HG03108 (cell line): ENCODE results near the gene CPLX4.
"Not testable (repeated sequence)": the region's sequence is repeated elsewhere in the genome, so short reads cannot be mapped to it uniquely, and the experiment has no call there.

Source experiments
- ATAC-seq: cut with Tn5 transposase; IDR thresholded peaks from one replicate; pipeline ENCODE4 v1.9.1; 2021; ENCODE audit warnings: moderate library complexity; ENCODE audit not compliant: unreplicated experiment

CPLX4 gene

DNA sequence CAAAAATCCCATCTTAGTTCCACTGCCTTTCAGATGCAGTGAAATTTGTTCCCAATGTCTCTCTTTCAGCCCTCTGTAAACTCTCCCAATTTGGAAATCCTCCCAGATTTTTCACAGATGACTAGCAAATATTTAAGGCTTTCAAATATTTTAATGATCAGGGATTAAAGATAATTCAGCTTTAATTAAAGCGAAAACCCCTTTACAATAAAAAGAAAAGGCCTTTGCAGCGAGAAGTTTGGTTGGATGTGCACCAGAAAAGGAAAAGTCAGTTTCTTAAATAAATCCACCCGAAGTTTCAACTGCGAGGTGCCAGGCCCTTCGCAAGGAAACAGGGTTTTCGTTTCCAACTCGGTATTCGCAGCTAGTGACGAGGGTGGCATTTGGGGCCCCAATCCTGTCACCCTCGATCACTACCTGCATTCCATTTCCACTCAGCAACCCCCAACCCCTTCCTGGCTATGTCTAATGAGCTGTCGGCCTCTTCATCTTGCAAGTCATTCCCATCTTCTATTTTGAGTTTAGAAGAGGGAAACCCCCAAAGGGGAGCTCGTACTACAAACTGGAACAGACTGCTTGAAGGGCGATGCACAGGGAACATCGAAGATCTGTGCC, 46.7 kb downstream of the CPLX4 start:
- ATAC-seq = no peak

DNA sequence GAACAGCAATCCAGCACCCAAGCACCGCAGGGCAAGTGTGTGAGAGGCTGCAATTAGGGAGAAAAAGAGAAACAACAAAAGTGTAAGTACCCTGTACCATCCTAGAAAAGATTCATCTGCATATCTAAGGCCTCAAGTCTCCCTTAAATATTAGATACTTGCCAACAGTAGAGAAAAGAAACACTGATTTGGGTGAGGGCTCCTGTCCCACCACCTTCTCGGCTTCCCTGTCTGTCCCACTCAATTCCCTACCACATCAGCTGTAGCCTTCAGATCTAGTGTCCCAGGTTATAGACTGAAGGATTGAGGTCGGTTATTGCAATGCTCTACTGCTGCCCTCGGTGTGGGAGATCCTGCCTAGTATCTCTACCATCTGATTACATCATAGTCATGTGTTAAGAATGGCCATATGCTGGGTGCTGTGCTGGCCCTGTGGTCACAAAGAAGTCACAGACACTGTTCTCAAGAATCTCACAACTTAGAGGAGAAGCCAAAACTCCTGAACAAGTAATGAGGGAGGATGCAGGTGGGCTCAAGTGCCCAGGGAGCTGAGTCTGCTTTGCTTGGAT, 47.7 kb downstream of the CPLX4 start:
- ATAC-seq = no peak

DNA sequence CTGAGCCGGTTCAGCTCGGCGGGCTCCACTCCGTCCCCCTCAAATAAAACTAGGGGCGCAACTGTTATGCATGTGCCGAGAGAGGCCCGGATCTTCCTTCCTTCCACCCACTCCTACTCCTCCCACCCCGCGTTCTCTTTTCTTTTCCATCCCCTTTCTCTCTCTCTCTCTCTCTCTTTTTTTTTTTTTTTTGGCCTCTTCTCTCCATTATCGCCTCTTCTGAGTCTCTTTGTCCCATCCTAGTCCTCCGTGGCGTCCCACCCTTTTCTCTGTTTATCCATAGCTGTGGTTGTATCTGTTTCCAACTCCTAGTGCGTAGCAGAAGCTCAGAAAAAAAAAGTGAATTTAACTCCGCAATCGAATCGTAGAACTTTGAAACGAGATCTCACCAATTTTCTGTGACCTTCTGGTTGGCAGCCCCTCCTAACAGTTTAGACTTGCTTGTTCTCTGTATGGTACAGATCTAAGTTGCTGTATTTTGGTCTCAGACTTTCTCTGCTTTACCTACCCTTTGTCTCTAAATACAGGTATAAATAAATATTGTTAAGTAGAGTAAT, 48.8 kb downstream of the CPLX4 start:
- no peak for ATAC-seq

DNA sequence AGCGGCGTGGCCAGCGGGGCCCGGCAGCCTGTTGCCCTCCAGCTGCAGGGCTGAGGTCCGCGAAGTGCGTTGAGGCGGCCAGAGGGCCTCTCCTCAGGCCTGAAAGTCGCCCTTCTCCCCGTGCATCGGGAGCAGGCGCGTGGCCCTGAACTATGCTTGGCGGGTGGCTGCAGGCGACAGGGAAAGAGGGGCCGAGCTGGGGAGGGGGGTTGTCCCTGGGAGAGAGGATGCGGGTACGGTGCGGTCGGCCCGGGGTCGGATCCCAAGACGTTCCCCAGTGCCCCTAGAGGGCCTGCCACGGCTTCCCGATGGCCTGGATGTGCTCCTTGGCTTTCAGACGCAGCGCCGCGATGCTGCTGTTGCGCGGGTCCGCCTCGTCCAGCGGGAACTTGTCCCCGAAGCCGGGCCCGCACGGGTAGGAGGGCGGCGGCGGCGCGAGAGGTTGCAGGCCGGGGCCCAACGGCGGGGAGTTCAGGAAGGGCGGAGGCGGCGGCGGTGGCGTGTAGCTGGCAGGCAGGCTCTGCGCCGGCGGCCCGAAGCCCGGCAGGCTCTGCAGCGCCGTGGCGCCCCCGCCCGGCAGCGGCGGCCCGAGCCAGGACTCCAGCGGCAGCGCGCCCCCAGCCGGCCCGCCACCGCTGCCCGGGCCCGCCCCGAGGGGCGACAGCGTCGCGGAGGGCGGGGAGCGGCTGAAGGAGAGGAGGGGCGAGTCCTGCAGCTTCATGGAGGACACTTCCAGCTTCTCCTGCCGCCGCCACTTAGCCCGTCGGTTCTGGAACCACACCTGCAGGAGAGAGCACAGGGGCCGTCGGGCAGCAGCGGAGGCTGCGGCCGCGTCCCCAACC, 49.5 kb downstream of the CPLX4 start:
- peak; percentile 44 for ATAC-seq

DNA sequence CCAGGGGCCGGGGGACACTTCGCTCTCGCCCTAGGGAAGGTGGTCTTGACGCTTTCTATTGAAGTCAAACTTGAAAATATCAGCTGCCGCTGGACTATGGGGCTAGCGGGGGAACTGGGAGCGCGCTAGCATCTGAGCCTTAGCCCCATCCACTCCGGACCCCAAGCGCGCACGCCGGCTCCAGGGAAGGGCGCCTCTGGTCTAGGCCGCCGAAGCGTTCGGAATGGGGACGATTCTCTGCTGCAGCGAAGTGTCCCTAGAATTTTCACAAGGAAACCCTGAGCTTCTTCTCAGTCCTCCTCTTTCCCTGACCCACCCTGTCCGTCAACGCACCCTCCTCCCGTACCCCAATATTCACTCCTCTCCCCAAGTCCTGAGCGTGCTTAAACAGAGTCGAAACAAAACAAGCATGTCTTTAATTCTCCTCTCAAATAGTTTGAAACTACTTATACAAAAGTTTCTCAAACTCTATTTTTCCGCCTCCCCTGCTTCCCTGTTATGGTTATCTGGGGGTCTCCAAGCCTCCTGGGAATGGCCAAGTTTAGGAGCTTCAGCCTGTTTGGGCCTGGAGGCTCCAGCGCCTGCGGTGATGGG, 50.2 kb downstream of the CPLX4 start:
- ATAC-seq = no peak

DNA sequence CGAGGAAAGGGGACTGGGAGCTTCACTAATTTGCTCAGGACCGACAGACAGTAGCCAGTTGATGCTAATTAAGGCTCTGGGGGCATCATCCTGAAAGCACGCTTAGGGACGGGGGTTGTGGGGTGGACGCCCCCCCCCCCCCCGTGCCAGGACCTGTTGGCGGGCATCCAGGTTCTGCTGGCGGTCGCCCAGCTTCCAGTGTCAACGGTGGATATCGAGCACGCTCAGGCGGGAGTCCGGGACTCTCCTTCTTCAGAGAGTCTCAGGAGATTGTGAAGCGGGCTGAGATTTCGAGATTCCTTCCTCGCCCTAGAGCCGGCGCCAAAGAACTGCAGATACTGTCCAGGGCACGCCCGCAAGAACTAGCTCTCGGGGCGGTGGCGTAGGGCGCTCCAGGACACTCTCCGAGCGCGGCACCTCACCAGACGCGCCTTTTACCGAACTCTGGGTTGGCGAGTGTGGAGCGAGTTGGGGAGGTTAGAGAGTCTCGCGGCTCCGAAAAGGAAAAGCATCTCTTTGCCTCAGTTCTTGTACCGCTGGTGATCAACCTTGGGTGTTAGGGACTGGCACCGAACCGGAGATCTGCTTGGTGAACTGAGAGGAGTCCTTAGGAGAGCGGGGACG, 50.8 kb downstream of the CPLX4 start:
- ATAC-seq = no peak

DNA sequence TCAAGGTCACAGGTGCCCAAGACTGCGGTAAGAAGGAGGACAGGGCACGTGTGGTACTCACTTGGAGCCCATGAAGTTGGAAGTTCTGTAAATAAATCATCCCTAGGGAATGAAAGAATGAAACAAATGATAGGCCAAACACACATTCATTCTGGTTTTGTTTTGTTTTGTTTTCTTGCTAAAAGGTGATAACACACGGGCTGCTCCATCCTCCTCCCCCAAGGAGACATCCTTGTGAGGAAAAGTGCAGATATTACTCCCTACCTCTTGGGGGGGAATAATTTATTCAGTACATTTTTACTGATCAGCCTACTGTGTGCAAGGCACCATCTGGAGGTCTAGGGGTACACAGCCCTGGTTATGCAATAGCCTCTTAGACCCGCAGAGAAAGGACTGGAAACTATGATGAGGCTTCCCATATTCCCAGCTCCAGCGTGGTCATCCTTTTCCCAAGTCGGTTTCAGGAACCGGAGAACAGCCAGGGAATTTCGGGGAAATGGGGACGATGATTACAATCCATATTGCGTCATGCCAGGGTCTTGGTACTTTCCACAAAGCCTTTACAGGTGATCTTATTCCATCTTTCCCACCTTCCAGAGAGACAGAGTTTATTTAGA, 51.5 kb downstream of the CPLX4 start:
- ATAC-seq = no peak

DNA sequence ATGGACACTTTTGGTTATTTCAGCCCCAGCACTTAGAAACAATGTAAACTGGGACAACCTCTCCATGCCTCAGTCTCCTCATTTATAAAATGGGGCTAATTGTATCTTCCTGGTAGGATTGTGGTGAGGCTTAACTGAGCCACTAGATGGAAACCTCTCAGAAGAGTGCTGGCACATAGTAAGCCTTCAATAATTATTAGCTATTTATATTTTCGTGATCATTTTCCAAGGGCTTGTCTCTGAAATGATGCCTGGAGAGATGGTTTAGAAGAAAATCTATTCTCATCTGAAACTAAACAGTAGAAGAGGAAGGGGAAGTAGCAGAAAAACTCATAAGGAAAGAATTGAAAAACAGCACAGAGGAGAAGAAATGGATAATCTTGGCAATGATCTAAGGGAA, 52.0 kb downstream of the CPLX4 start:
- ATAC-seq = no peak

DNA sequence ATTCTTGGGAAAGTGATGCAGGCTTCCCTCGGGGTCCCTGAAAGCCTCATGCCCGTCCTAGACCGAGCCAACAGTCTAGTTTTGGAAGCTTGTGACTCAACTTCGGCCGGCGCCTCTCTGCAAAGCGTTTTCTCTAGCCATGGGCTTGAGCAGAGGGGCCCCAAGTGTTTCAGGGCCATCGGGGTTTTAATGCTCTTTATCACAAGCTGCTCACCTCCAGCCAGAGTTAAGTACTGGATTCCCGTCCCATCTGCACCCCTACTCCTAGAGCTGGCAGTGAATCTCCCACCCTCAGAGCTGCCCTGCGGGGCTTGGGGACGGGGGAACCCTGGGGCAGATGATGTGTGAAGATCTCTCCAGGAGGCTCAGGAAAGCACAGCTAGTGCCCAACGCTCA, 52.5 kb downstream of the CPLX4 start:
- no peak for ATAC-seq

DNA sequence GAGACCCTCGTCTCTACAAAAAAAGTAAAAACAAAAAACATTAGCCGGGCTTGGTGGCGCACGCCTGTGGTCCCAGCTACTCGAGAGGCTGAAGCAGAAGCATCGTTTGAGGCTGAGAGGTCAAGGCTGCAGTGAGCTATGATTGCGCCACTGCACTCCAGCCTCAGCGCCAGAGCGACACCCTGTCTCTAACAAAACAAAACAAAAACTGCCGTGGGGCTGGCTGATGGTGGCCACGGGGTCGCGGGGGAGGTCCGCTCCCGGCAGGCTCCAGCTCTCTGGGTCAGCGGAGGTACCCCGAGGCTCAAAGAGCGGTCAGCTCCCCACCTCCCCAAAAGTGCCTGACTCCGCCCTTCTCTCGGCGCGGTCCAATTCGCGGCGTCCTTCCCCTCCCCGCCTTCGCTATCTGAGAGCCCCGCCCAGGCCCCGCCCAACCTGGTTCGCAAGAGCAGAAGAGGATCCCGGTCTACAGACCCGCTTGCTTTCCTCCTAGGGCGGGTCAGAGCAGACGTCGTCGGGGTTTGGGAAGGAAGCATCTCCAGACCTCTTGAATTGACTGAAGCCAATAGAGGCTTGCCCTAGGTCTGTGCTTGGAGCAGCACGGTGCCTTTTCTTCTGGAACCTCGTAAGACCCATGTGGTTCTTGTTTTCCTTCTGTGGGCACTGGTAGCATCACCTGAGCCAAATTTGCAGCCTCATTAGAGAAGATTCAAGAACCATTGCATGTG, 53.0 kb downstream of the CPLX4 start:
- ATAC-seq = no peak

DNA sequence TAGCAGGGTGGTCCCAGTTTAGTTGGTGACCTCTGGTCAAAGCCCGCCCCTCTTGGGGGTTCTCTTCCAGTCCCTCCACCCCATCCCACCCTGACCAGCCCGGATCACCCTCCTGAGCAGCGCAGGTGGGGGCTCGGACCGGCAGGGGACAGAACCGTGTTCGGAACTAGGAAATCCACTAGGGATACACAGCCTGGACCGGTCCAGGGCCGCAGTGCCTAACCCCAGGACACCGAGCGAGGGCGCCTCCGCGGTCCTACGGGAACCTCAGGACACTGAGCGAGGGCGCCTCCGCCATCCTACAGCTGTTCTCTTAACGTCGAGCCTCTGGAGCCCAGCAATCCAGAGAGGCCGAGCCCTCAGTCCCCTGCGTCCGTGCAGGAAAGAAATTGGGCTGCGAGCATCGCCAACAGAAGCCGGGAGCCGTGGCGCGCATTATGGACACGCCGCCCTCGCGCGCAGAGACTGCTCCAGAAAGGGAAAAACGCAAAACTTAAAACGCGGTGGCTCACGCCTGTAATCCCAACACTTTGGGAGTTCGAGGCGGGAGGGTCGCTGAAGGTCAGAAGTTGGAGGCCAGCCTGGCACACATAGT, 53.7 kb downstream of the CPLX4 start:
- ATAC-seq = no peak

DNA sequence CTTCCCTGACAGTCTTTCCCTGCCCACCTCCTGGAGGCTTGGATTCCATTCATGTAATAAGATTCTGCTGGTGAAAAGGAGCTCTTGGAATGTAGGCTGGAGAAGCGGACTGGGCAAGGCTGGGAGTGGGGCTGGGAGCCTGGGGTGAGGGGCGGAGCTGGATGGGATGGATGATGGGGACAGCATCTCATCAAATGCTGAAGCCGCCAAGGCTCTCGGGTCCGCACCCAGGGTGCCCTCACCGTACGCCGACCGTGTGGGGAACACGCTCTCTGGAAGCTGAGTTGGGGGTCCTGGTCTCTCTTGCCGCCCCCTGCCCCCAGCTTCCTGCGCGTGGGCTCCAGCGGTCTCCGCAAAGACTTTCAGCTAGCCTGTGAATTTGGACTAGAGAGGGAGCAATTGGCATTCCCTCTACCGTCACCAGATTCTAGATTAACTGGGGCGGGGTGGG, 54.3 kb downstream of the CPLX4 start:
- ATAC-seq = no peak

DNA sequence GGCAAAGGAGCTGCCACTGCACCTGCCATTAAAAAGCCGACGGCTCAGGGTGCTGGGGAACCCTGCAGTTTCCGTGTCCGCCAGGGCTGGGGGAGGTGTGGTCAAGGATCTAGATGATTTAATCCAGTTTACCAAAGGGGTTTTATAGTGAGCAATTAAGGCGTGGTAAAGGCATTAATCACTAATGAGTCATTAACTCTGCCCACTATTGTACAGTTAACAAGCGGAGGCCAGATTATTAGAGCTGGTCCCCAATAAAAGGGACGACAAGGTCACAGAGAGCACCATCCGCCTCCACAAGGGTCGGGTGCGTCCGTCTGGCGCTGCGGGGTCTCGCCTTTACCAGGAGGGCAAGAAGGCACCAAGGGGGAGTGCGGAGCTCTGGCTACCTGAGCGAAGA, 54.8 kb downstream of the CPLX4 start:
- no peak for ATAC-seq

DNA sequence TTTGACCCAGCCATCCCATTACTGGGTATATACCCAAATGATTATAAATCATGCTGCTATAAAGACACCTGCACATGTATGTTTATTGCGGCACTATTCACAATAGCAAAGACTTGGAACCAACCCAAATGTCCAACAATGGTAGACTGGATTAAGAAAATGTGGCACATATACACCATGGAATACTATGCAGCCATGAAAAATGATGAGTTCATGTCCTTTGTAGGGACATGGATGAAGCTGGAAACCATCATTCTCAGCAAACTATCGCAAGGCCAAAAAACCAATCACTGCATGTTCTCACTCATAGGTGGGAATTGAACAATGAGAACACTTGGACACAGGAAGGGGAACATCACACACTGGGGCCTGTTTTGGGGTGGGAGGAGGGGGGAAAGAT, 56.2 kb downstream of the CPLX4 start:
- not testable (repeated sequence) for ATAC-seq

DNA sequence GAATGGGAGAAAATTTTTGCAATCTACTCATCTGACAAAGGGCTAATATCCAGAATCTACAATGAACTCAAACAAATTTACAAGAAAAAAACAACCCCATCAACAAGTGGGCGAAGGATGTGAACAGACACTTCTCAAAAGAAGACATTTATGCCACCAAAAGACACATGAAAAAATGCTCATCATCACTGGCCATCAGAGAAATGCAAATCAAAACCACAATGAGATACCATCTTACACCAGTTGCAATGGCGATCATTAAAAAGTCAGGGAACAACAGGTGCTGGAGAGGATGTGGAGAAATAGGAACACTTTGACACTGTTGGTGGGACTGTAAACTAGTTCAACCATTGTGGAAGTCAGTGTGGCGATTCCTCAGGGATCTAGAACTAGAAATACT, 56.6 kb downstream of the CPLX4 start:
- not testable (repeated sequence) for ATAC-seq

DNA sequence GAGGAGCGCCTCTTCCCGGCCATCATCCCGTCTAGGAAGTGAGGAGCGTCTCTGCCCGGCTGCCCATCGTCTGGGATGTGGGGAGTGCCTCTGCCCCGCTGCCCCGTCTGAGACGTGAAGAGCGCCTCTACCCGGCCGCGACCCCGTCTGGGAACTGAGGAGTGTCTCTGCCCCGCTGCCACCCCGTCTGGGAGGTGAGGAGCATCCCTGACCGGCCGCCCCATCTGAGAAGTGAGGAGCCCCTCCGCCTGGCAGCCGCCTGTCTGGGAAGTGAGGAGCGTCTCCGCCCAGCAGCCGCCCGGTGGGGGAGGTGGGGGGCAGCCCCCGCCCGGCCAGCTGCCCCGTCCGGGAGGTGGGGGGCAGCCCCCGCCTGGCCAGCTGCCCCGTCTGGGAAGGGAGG, 63.0 kb downstream of the CPLX4 start:
- not testable (repeated sequence) for ATAC-seq

DNA sequence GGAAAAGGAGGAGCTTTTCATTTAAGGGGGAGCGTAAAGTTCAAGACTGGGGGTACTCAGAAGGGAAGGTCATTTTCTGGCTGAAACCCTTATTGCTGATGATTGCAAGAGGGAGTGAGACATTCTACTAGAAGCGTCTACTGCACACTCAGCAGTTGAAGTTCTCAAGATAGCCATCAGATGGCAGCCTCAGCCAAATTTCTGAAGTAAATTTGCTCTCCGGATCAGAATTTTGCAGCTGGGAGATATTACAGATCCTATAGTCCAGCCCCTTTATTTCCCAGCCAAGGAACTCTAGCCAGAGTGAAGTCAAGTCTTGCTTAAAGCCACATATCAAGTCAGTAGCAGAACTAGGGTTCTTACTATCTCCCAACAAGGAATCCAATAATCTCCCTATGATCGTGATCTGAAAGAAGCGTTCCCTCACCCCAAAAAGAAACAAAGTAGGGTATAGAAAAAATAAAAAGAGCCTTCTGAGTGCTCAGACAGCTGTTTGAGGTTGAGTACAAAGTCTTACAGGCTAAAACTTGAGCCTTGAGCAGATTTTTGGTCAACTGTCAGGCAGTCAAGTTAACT, 69.2 kb downstream of the CPLX4 start:
- ATAC-seq = no peak

DNA sequence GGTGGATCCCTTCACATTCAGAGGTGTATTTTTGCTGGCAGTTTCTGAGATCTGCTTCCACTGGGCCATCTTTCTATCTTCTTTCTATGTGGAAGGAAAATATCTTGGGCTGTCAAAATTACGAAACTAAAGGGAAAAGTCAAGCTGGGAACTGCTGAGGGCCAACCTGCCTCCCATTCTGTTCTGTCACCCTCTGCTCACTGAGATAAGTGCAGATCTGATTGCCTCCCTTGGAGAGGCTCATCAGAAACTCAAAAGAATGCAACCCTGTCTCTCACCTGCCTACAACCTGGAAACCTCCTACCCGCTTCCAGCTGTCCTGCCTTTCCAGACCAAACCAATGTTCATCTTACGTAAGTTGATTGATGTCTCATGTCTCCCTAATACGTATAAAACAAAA, 71.7 kb downstream of the CPLX4 start:
- ATAC-seq = no peak
